HEK293T (cell line): Measurements from ENCODE around the gene DNASE2B.

Source experiments
- CTCF ChIA-PET: fragments of 350-600 bp; formaldehyde crosslinking; extraction: SDS; loops from one replicate; lab custom pipeline; 2021; ENCODE audit warnings: antibody characterized with exemption, inconsistent platforms; lab: Yijun Ruan, JAX
- POLR2A ChIA-PET: fragments of 350-600 bp; formaldehyde crosslinking; extraction: SDS; loops from one replicate; lab custom pipeline; 2020; ENCODE audit warnings: antibody characterized with exemption, inconsistent platforms; lab: Yijun Ruan, JAX
- DNase-seq: peaks from one replicate; pipeline ENCODE4 v3.0.0; 2012; ENCODE audit warnings: mixed read lengths; ENCODE audit errors: extremely low spot score
- ARNT ChIP-seq: fragments of 450-650 bp; IDR thresholded peaks from 2 replicates; pipeline ENCODE4 v1.6.1; 2017; ENCODE audit warnings: mild to moderate bottlenecking
- BHLHE40 ChIP-seq: fragments of 450-650 bp; IDR thresholded peaks from 2 replicates; pipeline ENCODE4 v1.6.1; 2016; ENCODE audit warnings: mild to moderate bottlenecking, moderate library complexity, borderline replicate concordance
- CTBP1 ChIP-seq: fragments of 450-650 bp; IDR thresholded peaks from 2 replicates; pipeline ENCODE4 v1.6.1; 2016; ENCODE audit warnings: borderline replicate concordance
- ELF4 ChIP-seq: fragments of 450-650 bp; IDR thresholded peaks from 2 replicates; pipeline ENCODE4 v1.6.1; 2017; ENCODE audit warnings: antibody characterized with exemption
- FOXA1 ChIP-seq: fragments of 450-650 bp; IDR thresholded peaks from 2 replicates; pipeline ENCODE4 v1.6.1; 2016; ENCODE audit warnings: mild to moderate bottlenecking
- FOXK2 ChIP-seq: fragments of 450-650 bp; IDR thresholded peaks from 2 replicates; pipeline ENCODE4 v1.6.1; 2016; ENCODE audit warnings: mild to moderate bottlenecking
- FOXM1 ChIP-seq: fragments of 450-650 bp; IDR thresholded peaks from 2 replicates; pipeline ENCODE4 v1.6.1; 2017; ENCODE audit warnings: mild to moderate bottlenecking, borderline replicate concordance
- HDGF ChIP-seq: fragments of 450-650 bp; IDR thresholded peaks from 2 replicates; pipeline ENCODE4 v1.6.1; 2017; ENCODE audit warnings: antibody characterized with exemption, borderline replicate concordance
- L3MBTL2 ChIP-seq: fragments of 450-650 bp; conservative IDR thresholded peaks from 2 replicates; pipeline ENCODE4 v1.6.1; 2016; ENCODE audit warnings: mild to moderate bottlenecking
- LEF1 ChIP-seq: fragments of 450-650 bp; IDR thresholded peaks from 2 replicates; pipeline ENCODE4 v1.6.1; 2017; ENCODE audit warnings: mild to moderate bottlenecking, borderline replicate concordance
- NFRKB ChIP-seq: fragments of 450-650 bp; IDR thresholded peaks from 2 replicates; pipeline ENCODE4 v1.6.1; 2016; ENCODE audit warnings: mild to moderate bottlenecking, moderate library complexity
- SP1 ChIP-seq: fragments of 450-650 bp; IDR thresholded peaks from 2 replicates; pipeline ENCODE4 v1.6.1; 2017
- SUZ12 ChIP-seq: fragments of 450-650 bp; IDR thresholded peaks from 2 replicates; pipeline ENCODE4 v1.6.1; 2016; ENCODE audit warnings: mild to moderate bottlenecking
- TARDBP ChIP-seq: fragments of 450-650 bp; IDR thresholded peaks from 2 replicates; pipeline ENCODE4 v1.6.1; 2016
- ZNF384 ChIP-seq: fragments of 450-650 bp; IDR thresholded peaks from 2 replicates; pipeline ENCODE4 v1.6.1; 2016
- TF ChIP-seq, protein P1 (sequence below): fragments of 450-650 bp; IDR thresholded peaks from 2 replicates; pipeline ENCODE4 v1.6.1; 2016

Gene DNASE2B

DNA sequence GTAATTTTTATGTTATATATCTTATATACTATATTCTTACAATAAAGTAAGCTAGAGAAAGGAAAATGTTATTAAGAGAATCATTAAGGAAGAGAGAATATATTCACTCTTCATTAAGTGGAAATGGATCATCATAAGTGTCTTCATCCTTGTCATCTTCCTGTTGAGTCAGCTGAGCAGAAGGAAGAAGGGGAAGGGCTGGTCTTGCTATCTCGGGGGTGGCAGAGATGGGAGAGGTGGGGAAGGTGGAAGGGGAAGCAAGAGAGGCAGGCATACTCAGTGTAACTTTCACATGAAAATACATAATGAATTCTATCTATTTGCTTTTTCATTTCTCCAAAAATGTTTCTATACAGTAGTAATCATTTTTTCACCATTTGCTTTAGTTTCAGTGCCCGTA lies 5.1 kb downstream of the DNASE2B start:
- DNase-seq: no peak
- CTCF ChIA-PET: no interaction called here
- TF ChIP-seq SUZ12 (no peak), L3MBTL2 (no peak)
- POLR2A ChIA-PET: no interaction called here

DNA sequence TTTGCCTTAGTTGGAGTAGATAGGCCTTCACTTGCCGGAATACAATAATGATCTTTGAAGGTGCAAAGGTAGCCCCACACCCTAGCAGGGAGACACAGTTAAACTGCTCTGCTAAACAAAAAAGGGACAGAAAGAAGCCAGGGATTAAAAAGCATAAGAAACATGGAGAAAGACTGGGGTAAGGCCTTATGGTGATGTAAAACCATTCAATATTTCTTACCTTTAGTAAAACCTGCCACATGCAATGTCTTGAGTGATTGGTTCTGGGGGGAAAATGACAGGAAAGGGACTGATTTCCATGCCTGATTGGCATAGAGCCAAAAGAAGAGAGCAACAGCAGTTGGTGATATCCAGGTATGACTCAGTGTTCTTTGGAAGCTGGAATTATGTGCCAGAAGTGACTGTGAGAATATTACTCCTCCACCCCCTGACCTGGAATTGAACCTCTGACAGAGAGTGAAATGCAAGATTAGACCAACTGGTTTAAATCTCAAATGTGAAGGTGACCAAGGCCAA lies 8.1 kb downstream of the DNASE2B start:
- DNase-seq: no peak
- TF ChIP-seq, protein P1, sequence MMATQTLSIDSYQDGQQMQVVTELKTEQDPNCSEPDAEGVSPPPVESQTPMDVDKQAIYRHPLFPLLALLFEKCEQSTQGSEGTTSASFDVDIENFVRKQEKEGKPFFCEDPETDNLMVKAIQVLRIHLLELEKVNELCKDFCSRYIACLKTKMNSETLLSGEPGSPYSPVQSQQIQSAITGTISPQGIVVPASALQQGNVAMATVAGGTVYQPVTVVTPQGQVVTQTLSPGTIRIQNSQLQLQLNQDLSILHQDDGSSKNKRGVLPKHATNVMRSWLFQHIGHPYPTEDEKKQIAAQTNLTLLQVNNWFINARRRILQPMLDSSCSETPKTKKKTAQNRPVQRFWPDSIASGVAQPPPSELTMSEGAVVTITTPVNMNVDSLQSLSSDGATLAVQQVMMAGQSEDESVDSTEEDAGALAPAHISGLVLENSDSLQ: no peak
- no peak for TF ChIP-seq ELF4
- TF ChIP-seq CTBP1: no peak
- TF ChIP-seq FOXK2: no peak
- TF ChIP-seq FOXA1: no peak
- no peak for TF ChIP-seq TARDBP
- no peak for TF ChIP-seq L3MBTL2
- TF ChIP-seq LEF1: no peak
- ChIA-PET CTCF (no interaction called here), POLR2A (no interaction called here)

DNA sequence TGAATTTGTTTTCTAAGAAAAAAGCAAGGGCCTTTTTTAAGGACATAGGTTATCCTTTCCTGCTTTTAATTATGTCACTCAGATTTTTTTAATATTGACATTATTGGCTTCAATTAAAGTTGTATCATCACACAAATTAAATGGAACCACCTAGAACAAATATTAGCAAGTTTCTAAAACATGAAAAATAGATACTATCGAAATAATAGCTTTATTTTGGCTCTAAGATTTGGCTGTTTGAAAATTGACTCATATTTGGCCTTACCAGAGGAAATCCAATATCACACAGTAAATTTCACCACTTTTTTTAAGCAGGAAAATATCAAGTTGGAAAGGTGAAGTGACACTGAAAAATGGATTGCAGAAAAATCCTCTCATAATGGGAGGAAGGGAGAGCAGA lies 9.2 kb downstream of the DNASE2B start:
- TF ChIP-seq ARNT (no peak), TARDBP (no peak), NFRKB (no peak), LEF1 (no peak), FOXM1 (no peak), ELF4 (no peak), FOXA1 (no peak), CTBP1 (no peak), HDGF (no peak), L3MBTL2 (no peak), ZNF384 (no peak), BHLHE40 (no peak)
- TF ChIP-seq, protein P1: no peak
- POLR2A ChIA-PET: no interaction called here
- CTCF ChIA-PET: interaction anchor here (0.6 kb wide), 1 partner anchor 422 kb away, joined by 5 read pairs; no protein-coding TSS in a partner anchor
- DNase-seq: no peak

DNA sequence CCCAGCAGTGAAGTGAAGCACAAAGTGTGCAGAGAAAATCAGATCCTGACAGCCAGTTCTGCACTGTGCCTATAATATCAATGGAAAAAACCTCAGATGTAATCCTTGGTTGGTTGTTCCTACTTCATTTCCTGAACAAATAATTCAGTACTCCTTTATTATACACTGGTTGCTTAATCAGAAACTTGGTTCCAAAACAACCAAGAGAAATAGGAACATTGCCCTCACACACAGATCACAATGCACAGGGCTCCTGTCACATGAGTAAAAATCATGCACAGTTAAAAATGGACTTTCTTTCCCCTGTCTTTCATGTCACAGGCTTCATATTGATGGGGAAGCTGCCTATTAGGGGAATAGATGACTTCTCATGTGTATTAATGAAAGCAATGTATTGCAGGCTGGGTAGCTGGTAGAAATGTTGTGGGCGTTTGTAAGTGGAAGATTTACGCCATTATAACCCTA lies 9.7 kb downstream of the DNASE2B start:
- ChIA-PET POLR2A (no interaction called here), CTCF (no interaction called here)
- TF ChIP-seq L3MBTL2 (no peak), TARDBP (no peak), LEF1 (no peak), ELF4 (no peak), FOXM1 (no peak), FOXK2 (no peak), ARNT (no peak)
- DNase-seq: no peak

DNA sequence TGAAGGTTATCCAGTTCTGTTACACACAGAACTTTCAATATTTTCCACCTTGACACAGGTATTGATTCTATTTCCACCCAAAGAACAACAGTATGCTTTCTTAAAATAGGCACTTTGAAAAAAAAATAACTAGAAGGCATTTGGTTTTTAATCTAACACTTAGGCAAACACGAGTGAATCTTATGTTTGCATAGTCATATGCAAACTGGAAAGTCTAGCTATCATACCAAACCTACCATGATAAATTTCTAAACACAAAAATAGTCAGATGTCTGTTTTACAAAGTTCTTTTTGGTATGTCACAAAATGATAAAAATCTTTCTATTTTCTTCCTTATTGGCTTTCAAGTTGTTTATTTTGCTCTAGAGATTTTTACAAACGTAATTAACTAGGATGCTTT lies 11.6 kb downstream of the DNASE2B start:
- POLR2A ChIA-PET: no interaction called here
- TF ChIP-seq FOXM1 (no peak), SUZ12 (no peak), ELF4 (no peak), HDGF (no peak), LEF1 (no peak), FOXA1 (no peak), TARDBP (no peak), BHLHE40 (no peak)
- CTCF ChIA-PET: no interaction called here
- DNase-seq: no peak

DNA sequence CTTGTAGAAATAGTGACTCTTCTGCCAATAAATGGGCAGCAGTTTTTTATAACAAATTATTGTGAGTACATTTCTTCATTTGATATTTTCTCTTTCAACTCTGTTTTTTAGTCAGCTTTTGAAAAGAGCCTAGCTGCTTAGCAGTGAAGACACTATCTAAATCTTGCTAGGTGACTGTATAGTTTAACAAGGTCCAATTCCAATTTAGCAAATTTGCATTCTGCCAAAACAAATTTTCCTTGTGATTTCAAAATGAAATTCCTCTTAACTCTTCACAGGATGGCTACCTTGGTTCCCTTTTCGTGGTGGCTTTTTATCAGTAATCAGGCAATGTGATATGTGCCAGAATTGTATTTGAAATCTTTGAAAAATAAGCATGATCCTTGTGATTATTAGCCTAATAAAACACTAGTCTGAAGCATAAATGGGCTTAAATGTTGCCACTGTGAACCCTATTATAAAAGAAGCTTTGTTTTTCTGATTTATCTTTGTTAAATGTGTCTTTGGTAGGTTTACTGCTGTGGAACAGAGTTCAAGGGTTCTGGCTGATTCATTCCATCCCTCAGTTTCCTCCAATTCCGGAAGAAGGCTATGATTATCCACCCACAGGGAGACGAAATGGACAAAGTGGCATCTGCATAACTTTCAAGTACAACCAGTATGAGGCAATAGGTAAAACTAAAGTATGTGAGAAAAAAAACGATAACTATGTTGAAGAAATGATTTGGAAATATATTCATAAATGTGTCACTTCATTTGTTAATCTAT lies 12.2 kb downstream of the DNASE2B start:
- TF ChIP-seq LEF1 (no peak), SUZ12 (no peak), FOXM1 (no peak), CTBP1 (no peak), ELF4 (no peak), SP1 (no peak), NFRKB (no peak), HDGF (no peak), TARDBP (no peak), FOXK2 (no peak), L3MBTL2 (no peak)
- ChIA-PET POLR2A (no interaction called here), CTCF (no interaction called here)
- no peak for DNase-seq

DNA sequence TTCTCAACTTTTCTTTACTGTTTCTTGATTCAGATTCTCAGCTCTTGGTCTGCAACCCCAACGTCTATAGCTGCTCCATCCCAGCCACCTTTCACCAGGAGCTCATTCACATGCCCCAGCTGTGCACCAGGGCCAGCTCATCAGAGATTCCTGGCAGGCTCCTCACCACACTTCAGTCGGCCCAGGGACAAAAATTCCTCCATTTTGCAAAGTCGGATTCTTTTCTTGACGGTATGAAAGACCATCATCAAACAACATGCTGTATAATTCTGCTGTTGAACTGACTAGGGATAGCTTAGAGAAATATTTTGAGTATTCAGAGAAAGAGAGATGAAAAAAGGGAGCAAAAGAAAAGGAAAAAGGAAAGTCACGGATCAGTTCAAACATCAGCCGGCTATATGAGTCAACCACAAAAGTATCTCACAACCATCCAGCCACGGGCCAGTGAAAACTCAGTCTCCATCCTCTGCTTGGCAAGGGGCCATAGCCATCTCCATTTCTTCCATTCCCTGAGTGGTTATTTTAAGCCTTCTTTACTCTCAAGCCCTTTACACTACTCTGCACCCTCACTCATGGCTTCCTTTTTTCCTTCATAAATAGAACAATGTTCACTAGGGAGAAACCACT lies 14.1 kb downstream of the DNASE2B start:
- no peak for TF ChIP-seq FOXM1
- TF ChIP-seq FOXK2: no peak
- no peak for TF ChIP-seq TARDBP
- TF ChIP-seq ZNF384: no peak
- TF ChIP-seq SP1: no peak
- no peak for TF ChIP-seq CTBP1
- no peak for TF ChIP-seq SUZ12
- no peak for TF ChIP-seq NFRKB
- TF ChIP-seq ARNT: no peak
- no peak for TF ChIP-seq ELF4
- ChIA-PET POLR2A (no interaction called here), CTCF (no interaction called here)
- DNase-seq: no peak
